HG03558 (cell line): ENCODE measurements around the gene ZNF385B.

Source experiments
- ATAC-seq: cut with Tn5 transposase; IDR thresholded peaks from one replicate; pipeline ENCODE4 v1.9.1; 2021; ENCODE audit warnings: moderate number of reproducible peaks; ENCODE audit not compliant: unreplicated experiment; ENCODE audit errors: extremely low read depth

Gene ZNF385B

DNA sequence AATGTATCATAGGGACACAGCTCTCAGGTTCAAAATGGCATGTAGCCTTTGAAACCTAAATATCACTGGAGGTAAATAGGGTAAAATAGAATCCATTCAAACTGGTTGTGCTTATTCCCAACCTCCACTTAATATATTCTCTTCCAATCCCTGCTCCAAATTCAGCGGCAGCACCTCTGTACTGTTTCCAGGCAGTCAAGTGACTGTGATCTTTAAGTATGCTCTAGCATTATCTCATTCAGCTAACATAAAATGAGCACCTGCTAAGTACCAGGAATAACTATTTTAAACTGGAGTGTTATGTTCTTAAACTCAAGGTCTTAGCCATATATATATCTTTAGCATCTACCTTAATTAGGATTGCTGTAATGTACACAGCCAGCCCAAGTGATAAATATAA lies 327.5 kb downstream of the ZNF385B start:
- ATAC-seq: no peak

DNA sequence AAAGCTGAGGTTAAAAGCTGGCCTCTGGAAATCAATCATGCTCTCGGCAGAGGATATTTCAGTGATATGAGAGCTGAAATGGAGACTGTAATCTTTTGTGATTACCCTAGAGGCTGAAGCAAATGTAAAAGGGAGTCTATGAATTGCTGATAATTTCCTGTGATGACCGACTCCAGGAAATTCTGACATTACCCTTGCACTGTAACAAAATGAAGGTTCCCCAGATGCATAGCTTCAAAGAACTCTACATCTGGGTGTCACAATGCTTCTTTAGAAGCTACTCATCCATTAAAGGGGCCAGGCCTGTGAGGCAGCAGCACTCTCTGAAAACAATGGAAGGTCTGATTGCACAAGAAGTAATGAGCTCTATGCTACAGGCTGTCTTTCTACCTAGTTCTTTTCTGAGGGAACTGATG lies 328.5 kb downstream of the ZNF385B start:
- ATAC-seq: no peak

- no peak for ATAC-seq
These were observed 332.8 kb downstream of the ZNF385B start for GRCh38 chr2:179528576-179529069.

- ATAC-seq: no peak
These were observed 336.1 kb downstream of the ZNF385B start for GRCh38 chr2:179525340-179525739.

GRCh38 chr2:179524809-179525339 lies 336.5 kb downstream of the ZNF385B start:
- no peak for ATAC-seq

- no peak for ATAC-seq
These were observed 339.5 kb downstream of the ZNF385B start for GRCh38 chr2:179521944-179522343.

GRCh38 chr2:179518830-179519229 lies 342.6 kb downstream of the ZNF385B start:
- ATAC-seq: no peak

GRCh38 chr2:179513181-179513580 lies 348.2 kb downstream of the ZNF385B start:
- ATAC-seq: no peak

GRCh38 chr2:179512281-179513035 lies 349.0 kb downstream of the ZNF385B start:
- no peak for ATAC-seq

DNA sequence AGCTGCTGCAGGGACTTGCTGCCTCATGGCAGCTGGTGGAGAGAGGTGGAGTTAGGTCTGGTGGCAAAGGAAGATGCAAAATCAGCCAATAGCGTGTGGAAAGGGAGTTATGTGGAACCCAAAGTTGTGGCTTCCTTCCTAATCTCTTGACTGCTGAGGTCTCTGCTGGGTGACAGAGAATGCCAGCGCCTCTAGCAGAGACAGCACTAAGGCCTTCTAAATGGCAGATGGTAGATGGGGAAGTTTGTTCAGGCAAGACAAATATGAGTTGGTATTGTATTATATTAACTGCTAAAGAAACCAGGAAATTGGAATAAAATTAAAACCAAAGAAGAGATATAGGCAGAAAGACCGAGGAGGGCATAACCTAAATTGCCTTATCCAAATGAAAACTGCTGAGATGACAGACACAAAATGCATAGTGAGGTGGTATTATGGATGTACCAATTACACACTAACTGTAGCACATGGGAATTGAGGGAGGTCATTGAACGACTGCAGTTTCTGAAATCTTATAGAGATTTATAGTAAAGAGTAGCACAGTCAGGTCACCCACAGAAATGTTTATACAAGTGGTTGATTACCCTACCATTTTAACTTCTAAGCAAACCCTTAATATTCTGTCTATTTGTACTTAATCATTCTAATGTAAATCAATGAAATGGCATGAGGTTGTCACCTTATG lies 350.2 kb downstream of the ZNF385B start:
- no peak for ATAC-seq

DNA sequence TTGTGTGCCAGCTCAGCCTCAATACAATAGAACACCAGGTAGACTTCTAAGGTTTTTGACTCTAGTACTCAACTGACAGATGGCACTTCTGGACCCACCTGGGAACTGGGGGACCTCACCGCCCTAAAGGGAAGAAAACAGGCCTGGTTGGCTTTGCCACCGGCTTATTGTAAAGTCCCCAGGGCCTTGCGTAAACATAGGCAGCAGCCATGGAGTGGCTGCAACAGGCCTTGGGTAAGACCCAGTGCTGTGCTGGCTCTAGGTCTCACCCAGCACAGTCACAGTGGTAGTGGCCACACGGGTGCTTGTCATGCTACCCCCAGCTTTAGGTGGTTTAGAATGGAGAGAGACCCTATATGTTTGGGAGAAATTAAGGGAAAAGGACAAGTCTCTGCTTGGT lies 366.1 kb downstream of the ZNF385B start:
- no peak for ATAC-seq

GRCh38 chr2:179488563-179488962 lies 372.8 kb downstream of the ZNF385B start:
- no peak for ATAC-seq

DNA sequence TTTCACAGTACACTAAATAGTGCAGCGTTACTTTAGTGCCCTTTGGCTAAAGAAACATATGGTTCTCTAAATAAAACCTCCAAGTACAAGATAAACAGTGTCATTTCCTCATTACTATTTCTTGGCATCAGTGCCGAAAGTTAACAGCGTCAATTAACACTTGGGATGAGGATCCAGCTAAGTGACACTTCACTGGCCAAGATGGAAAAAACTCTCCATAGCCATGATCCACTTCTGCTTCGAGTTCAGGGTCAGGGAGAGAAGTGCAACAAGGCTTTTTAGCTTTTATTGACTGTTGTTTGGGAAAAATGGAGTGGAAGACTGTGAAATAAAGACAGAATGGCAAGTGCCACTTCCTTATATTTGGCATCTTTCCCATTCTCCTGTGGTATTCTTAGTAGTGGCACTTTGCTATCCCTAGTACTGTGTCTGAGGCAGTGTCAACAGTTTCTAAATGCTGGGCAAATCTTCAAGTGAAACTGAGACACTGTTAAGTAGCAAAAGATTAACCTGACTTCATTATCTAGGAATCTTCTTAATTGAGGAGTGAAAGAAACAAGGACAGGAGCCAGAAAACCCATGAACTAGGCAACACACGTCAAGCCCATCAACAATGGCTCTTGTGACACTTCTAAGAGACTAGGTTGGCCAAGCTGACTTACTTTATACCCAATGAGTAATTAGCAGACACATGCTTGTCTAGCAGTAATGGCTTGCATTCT lies 374.2 kb downstream of the ZNF385B start:
- ATAC-seq: no peak

DNA sequence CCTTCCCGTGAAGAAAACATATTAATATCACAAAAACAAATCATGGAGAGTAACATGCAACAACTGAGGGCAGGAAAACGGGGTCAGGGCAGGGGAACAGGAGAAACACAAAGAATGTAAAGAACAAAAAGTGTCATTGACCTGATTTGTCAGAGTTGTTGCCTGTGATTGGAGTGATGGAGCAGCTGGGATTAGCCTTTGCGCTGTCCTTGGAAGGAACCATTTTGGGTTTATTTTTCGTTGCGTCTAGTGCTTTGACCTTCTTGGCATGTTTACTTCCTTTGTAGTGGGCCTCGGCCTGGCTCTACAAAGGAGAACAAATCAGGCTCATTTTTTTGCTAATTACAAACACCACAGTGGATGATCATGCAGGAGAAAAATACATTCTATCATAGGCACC lies 378.3 kb downstream of the ZNF385B start:
- no peak for ATAC-seq

GRCh38 chr2:179479947-179480346 lies 381.5 kb downstream of the ZNF385B start:
- no peak for ATAC-seq

GRCh38 chr2:179478771-179479170 lies 382.6 kb downstream of the ZNF385B start:
- no peak for ATAC-seq

DNA sequence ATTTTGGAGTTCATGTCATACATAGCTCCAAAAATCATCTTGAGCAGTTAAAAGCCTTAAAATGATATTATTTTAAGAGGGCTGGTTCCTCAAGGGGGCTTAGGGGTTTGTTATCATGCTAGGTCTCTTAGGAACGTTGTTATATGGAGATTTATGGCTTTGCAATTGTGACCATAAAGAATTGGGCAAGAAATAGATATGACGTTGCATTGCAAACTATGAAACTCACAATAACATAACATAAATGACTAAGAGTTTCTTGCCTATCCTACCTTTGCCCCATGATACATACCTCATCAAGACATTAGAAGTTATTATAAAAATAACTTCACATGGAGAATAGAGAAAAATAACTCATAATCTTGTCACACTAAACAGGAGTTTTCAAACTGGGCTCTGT lies 390.4 kb downstream of the ZNF385B start:
- no peak for ATAC-seq

GRCh38 chr2:179470089-179470488 lies 391.3 kb downstream of the ZNF385B start:
- no peak for ATAC-seq

DNA sequence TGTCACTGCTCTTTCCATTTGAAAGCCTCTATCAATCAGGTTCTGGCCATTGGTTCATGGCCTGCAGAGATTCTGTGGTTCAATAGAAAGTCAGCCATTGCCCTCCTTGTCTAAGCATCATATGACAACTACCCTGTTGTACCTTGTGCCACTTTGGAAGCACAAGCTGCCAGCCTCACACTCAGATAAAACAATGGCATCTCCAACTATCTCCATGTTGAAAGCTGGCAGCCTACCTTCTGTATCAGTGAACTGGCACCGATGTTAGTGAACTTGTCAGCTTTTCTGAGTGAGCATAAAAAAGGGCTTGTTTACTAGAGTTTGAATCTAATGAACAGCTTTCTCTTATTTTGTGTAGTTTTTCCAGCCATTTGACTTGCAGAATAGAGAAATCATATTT lies 393.5 kb downstream of the ZNF385B start:
- ATAC-seq: no peak

DNA sequence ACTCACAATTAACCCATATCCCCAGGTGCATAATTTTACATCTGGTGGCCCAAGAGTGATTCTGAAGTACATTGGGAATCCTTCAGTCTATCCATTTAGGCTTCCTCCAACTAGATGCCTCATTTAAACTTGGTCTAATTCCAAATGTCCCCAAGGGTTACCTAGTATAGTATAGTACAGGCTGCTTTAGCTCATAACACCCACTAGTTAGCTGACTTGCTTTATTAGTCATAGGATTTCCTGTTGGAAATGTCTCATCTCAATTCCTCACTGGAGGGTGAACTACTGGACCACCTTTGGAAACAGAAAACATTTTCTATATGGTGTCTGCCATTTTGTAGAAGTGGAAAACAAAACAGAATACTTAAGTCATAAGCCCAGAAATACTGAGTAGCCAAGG lies 394.3 kb downstream of the ZNF385B start:
- ATAC-seq: no peak

DNA sequence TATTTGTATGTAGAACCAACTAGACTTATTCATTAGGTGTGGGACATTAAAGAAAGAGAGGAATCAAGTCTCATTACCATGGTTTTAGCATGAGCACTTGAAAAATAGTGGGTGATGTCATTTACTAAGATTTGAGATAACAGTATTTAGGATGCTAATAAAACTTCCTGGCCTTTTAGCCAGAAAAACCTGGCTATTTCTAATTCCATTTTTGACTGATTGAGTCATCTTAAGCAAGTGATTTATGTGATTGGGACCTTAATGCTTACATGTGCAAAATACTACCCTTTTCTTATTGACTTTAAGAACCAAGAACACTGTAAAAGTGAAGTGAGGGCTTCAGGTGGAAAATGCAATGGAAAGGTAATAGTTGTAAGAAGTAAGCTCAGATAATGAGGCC lies 400.0 kb downstream of the ZNF385B start:
- no peak for ATAC-seq
